Smooth muscle cell (in vitro differentiated cells): ENCODE results near the gene EIF5. TPM values are rescaled to one million over a fixed set of nuclear protein-coding genes. Genes with fewer than 3 reads are reported as not detected.

ENCODE experiments used
- DNase-seq: peaks from one replicate; lab custom pipeline; 2025; ENCODE audit not compliant: unreplicated experiment; lab: John Stamatoyannopoulos, UW
- H2AFZ ChIP-seq: fragments of 200-600 bp; sonication (generic); 2 replicates; pipeline ENCODE4 v1.6.0; 2016; ENCODE audit warnings: antibody characterized with exemption, low read depth, mild to moderate bottlenecking
- H3F3A ChIP-seq: fragments of 200-600 bp; sonication (generic); 2 replicates; pipeline ENCODE4 v1.6.0; 2017; ENCODE audit warnings: antibody characterized with exemption, low read depth
- H3K27ac ChIP-seq: fragments of 200-600 bp; sonication (generic); 2 replicates; pipeline ENCODE4 v1.5.1; 2016; ENCODE audit warnings: low read depth, mild to moderate bottlenecking
- H3K27me3 ChIP-seq: fragments of 200-600 bp; sonication (generic); 2 replicates; pipeline ENCODE4 v1.6.1; 2016; ENCODE audit warnings: low read depth, mild to moderate bottlenecking
- H3K36me3 ChIP-seq: fragments of 200-600 bp; sonication (generic); 2 replicates; pipeline ENCODE4 v1.5.1; 2016; ENCODE audit warnings: low read depth
- H3K4me1 ChIP-seq: fragments of 200-600 bp; sonication (generic); 2 replicates; pipeline ENCODE4 v1.5.1; 2016; ENCODE audit warnings: low read depth
- H3K4me2 ChIP-seq: fragments of 200-600 bp; sonication (generic); 2 replicates; pipeline ENCODE4 v1.6.0; 2016; ENCODE audit warnings: mild to moderate bottlenecking
- H3K4me3 ChIP-seq: fragments of 200-600 bp; sonication (generic); 2 replicates; pipeline ENCODE4 v1.5.1; 2016; ENCODE audit warnings: mild to moderate bottlenecking
- H3K79me2 ChIP-seq: fragments of 200-600 bp; sonication (generic); 2 replicates; pipeline ENCODE4 v1.6.0; 2016; ENCODE audit warnings: low read depth, mild to moderate bottlenecking
- H3K9ac ChIP-seq: fragments of 200-600 bp; sonication (generic); 2 replicates; pipeline ENCODE4 v1.6.0; 2016; ENCODE audit warnings: low read depth
- H3K9me3 ChIP-seq: fragments of 200-600 bp; sonication (generic); replicated peaks from 2 replicates; pipeline ENCODE4 v1.5.1; 2016; ENCODE audit warnings: low read depth
- H4K20me1 ChIP-seq: fragments of 200-600 bp; sonication (generic); 2 replicates; pipeline ENCODE4 v1.6.0; 2016; ENCODE audit warnings: low read depth
- CTCF ChIP-seq: fragments of 200-600 bp; sonication (generic); IDR thresholded peaks from 2 replicates; pipeline ENCODE4 v1.5.1; 2017; ENCODE audit warnings: borderline replicate concordance, mild to moderate bottlenecking, antibody characterized with exemption; ENCODE audit not compliant: insufficient read depth, poor library complexity, severe bottlenecking
- WGBS: methylation state at CpG from one replicate; pipeline ENCODE4 v1.1.7; 2016; ENCODE audit warnings: low lambda C conversion rate; 5-methylcytosine and 5-hydroxymethylcytosine counted together
- polyA plus RNA-seq: library from polyadenylated mRNA; unstranded; fragments of >200 nt; fragmentation: Nextera tagmentation; extraction: Ambion mirVana; gene quantifications from 2 replicates; pipeline ENCODE4 v1.2.1, GENCODE V29; 2016
- total RNA-seq: library from RNA; depleted of rRNA; stranded (reverse); fragments of >200 nt; gene quantifications from 2 replicates; pipeline ENCODE4 v1.2.3, GENCODE V29; 2014

Gene EIF5
- total and polyA plus RNA-seq, 2 experiments from 2014 or later = 278 to 290 TPM

DNA sequence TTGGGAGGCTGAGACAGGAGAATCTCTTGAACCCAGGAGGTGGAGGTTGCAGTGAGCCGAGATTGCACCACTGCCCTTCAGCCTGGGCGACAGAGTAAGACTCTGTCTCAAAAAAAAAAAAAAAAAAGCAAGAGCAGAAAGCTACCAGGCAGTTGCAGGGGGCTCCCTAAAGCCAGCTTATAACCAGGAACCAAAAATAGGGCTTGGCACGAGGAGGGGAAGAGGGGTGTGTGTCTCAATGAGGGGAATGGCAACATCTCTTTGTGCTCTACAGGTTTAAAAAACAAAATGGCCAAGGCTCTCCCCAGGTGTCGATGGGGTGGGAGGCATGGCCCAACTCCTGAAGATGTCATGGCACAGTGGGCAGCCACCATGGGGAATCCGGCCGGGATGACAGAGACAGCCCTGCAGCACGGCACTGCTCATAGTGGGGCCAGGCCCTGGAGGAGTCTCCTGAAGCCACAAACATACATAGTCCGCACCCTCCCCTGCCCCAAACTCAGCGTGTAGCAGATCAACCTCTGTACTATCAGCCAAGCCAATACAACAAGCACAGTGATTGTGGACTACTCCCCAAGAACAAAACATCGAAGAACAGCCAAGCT lies 16.0 kb upstream of the EIF5 start:
- H3F3A ChIP-seq = no peaks in the 10 kb centered on the region
- no peak overlapping the region for H3K9ac ChIP-seq
- H2AFZ ChIP-seq = no peak overlapping the region
- 94% methylated on average over 10 of the region's 10 CpGs for WGBS
- no peak for TF ChIP-seq CTCF
- no peak overlapping the region for H3K4me2 ChIP-seq
- no peak overlapping the region for H3K27ac ChIP-seq
- no peak for DNase-seq
- H4K20me1 ChIP-seq = no peaks in the 10 kb centered on the region
- no peak overlapping the region for H3K4me3 ChIP-seq
- H3K27me3 ChIP-seq = no peaks in the 10 kb centered on the region
- H3K9me3 ChIP-seq = no peaks in the 10 kb centered on the region
- no peaks in the 10 kb centered on the region for H3K36me3 ChIP-seq
- no peaks in the 10 kb centered on the region for H3K79me2 ChIP-seq
- H3K4me1 ChIP-seq = no peaks in the 10 kb centered on the region

DNA sequence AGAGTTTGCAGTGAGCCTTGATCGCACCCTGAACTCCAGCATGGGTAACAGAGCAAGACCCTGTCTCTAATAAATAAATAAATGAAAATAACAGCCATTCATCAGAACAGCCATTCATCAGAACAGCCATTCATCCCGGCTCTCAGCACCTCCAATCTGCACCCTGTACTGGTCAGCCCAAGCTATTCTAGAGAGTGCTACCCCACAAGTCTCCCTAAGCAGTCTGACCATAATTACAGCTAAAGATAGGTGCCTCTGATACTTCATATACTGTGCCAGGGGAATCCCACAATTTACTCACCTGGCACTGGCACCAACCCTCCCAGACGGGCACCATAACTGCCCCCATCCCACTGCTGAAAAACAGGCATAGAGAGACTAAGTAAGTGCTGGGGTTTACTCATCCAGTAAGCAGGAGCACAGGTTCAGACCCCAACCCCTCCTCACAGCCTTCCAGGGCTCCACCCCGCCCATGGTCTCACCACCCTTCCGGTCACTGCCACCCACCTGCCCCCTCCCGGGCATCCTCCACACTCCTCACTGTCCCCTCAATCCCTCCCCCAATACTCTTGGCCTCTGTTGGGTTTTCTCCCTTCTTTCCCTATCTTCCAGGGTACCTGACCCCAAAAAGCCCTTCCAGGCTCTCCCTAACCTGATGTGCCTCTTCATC lies 15.2 kb upstream of the EIF5 start:
- 91% methylated on average over 6 of the region's 6 CpGs for WGBS
- Histone ChIP-seq H3K4me2 (no peak overlapping the region), H3K36me3 (no peaks in the 10 kb centered on the region), H3K27me3 (no peaks in the 10 kb centered on the region), H3K4me1 (no peaks in the 10 kb centered on the region), H4K20me1 (no peaks in the 10 kb centered on the region), H3K4me3 (no peak overlapping the region), H3K9me3 (no peaks in the 10 kb centered on the region), H2AFZ (no peak overlapping the region), H3K9ac (no peak overlapping the region), H3K79me2 (no peaks in the 10 kb centered on the region), H3F3A (no peaks in the 10 kb centered on the region), H3K27ac (no peak overlapping the region)
- DNase-seq = no peak
- no peak for TF ChIP-seq CTCF

GRCh38 chr14:103319422-103319821 lies 14.6 kb upstream of the EIF5 start:
- H3K36me3 ChIP-seq = no peaks in the 10 kb centered on the region
- no peaks in the 10 kb centered on the region for H3K9me3 ChIP-seq
- H3K9ac ChIP-seq = no peak overlapping the region
- no peaks in the 10 kb centered on the region for H3K4me1 ChIP-seq
- no peaks in the 10 kb centered on the region for H4K20me1 ChIP-seq
- DNase-seq = no peak
- TF ChIP-seq CTCF = no peak
- WGBS = 91% methylated on average over 7 of the region's 7 CpGs
- H3K4me3 ChIP-seq = no peak overlapping the region
- H3F3A ChIP-seq = no peaks in the 10 kb centered on the region
- H3K4me2 ChIP-seq = no peak overlapping the region
- no peak overlapping the region for H2AFZ ChIP-seq
- no peaks in the 10 kb centered on the region for H3K79me2 ChIP-seq
- H3K27ac ChIP-seq = no peak overlapping the region
- H3K27me3 ChIP-seq = no peaks in the 10 kb centered on the region

DNA sequence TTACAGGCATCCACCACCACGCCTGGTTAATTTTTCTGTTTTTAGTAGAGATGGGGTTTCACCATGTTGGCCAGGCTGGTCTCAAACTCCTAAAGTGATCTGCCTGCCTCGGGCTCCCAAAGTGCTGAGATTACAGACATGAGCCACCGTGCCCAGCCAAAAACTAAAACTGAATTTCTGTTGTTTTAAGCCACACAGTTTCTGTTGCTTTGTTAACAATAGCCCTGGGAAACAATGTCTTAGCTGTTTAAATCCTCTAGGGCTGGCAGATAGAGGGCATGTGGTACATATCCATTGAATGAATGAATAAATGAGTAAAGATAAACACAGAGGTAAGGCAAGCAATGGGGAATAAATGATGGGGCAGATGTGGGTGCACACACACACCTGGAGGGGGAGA lies 8.0 kb upstream of the EIF5 start:
- Histone ChIP-seq H3K9me3 (no peaks in the 10 kb centered on the region), H3K27me3 (no peaks in the 10 kb centered on the region), H3K36me3 (no peaks in the 10 kb centered on the region), H2AFZ (no peak overlapping the region), H3K27ac (no peak overlapping the region), H3K4me2 (no peak overlapping the region), H3K4me1 (no peaks in the 10 kb centered on the region), H3K9ac (no peak overlapping the region), H3K79me2 (no peaks in the 10 kb centered on the region), H3F3A (no peaks in the 10 kb centered on the region), H3K4me3 (no peak overlapping the region), H4K20me1 (no peaks in the 10 kb centered on the region)
- no peak for DNase-seq
- no peak for TF ChIP-seq CTCF
- WGBS = 89% methylated on average over 3 of the region's 3 CpGs
